IMR-90 (cell line): ENCODE data around the gene HES1.

Experiments
- CEBPB ChIP-seq: IDR thresholded peaks from 2 replicates; pipeline ENCODE4 v1.6.1; 2012; ENCODE audit warnings: low read depth, low read length, improper control_type of control experiment
- ELK1 ChIP-seq: fragments of 150-350 bp; IDR thresholded peaks from 2 replicates; pipeline ENCODE4 v1.6.1; 2016; ENCODE audit warnings: low read depth, mild to moderate bottlenecking, low read length, moderate library complexity, borderline replicate concordance
- MAFK ChIP-seq: IDR thresholded peaks from 2 replicates; pipeline ENCODE4 v1.6.1; 2012; ENCODE audit warnings: low read depth, low read length, improper control_type of control experiment
- MXI1 ChIP-seq: IDR thresholded peaks from 2 replicates; pipeline ENCODE4 v1.6.1; 2012; ENCODE audit warnings: low read depth, mild to moderate bottlenecking, low read length, moderate library complexity, borderline replicate concordance
- POLR2A ChIP-seq: IDR thresholded peaks from 2 replicates; pipeline ENCODE4 v1.6.1; 2012; ENCODE audit warnings: mild to moderate bottlenecking, low read depth, low read length
- RAD21 ChIP-seq: IDR thresholded peaks from 2 replicates; pipeline ENCODE4 v1.6.1; 2012; ENCODE audit warnings: low read length, improper control_type of control experiment
- RCOR1 ChIP-seq: IDR thresholded peaks from 2 replicates; pipeline ENCODE4 v1.6.1; 2012; ENCODE audit warnings: mild to moderate bottlenecking, low read length, improper control_type of control experiment; ENCODE audit not compliant: insufficient replicate concordance
- RFX5 ChIP-seq: IDR thresholded peaks from 2 replicates; pipeline ENCODE4 v1.8.0; 2012; ENCODE audit warnings: low read depth, mild to moderate bottlenecking, low read length, moderate library complexity
- SMC3 ChIP-seq: fragments of 150-350 bp; IDR thresholded peaks from 2 replicates; pipeline ENCODE4 v1.6.1; 2016; ENCODE audit warnings: low read depth, mild to moderate bottlenecking, antibody characterized with exemption, low read length, moderate library complexity
- TF ChIP-seq, protein P1 (sequence below): conservative IDR thresholded peaks from 2 replicates; pipeline ENCODE4 v1.5.1; 2012; ENCODE audit warnings: mild to moderate bottlenecking, low read depth, low read length, improper control_type of control experiment
- TF ChIP-seq, protein P2 (sequence below): fragments of 150-350 bp; IDR thresholded peaks from 2 replicates; pipeline ENCODE4 v1.6.1; 2017; ENCODE audit warnings: mild to moderate bottlenecking, antibody characterized with exemption, low read length, low read depth

DNA sequence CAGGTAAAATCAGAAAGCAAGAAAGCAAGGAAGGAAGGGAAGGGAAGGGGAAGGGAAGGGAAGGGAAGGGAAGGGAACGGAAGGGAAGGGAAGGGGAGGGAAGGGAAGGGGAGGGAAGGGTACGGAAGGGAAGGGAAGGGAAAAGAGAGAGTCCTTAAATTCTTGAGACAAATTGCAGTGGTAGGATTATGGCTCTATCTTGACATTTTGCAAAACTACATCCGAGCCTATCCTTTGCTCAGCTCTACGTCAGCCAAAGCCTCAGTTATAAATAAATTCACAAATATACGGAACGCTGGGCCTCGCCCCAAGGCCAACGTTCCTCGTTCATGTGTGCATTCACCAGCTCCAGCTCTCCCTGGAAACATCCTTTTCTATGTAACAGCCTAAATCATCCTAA lies 25.5 kb upstream of the HES1 start:
- TF ChIP-seq, protein P1, sequence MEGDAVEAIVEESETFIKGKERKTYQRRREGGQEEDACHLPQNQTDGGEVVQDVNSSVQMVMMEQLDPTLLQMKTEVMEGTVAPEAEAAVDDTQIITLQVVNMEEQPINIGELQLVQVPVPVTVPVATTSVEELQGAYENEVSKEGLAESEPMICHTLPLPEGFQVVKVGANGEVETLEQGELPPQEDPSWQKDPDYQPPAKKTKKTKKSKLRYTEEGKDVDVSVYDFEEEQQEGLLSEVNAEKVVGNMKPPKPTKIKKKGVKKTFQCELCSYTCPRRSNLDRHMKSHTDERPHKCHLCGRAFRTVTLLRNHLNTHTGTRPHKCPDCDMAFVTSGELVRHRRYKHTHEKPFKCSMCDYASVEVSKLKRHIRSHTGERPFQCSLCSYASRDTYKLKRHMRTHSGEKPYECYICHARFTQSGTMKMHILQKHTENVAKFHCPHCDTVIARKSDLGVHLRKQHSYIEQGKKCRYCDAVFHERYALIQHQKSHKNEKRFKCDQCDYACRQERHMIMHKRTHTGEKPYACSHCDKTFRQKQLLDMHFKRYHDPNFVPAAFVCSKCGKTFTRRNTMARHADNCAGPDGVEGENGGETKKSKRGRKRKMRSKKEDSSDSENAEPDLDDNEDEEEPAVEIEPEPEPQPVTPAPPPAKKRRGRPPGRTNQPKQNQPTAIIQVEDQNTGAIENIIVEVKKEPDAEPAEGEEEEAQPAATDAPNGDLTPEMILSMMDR = no peak
- TF ChIP-seq POLR2A = no peak
- TF ChIP-seq MXI1 = no peak
- no peak for TF ChIP-seq ELK1
- TF ChIP-seq RAD21 = no peak
- TF ChIP-seq, protein P2, sequence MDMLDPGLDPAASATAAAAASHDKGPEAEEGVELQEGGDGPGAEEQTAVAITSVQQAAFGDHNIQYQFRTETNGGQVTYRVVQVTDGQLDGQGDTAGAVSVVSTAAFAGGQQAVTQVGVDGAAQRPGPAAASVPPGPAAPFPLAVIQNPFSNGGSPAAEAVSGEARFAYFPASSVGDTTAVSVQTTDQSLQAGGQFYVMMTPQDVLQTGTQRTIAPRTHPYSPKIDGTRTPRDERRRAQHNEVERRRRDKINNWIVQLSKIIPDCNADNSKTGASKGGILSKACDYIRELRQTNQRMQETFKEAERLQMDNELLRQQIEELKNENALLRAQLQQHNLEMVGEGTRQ = no peak
- TF ChIP-seq RCOR1 = no peak
- TF ChIP-seq RFX5 = no peak
- no peak for TF ChIP-seq SMC3
- no peak for TF ChIP-seq MAFK
- TF ChIP-seq CEBPB = no peak
